ENCODE data around the gene ARL4A. TPM values are rescaled to one million over a fixed set of nuclear protein-coding genes. Genes with fewer than 3 reads are reported as not detected.
"Not testable (repeated sequence)": the region's sequence is repeated elsewhere in the genome, so short reads cannot be mapped to it uniquely, and the experiment has no call there.

ARL4A gene
- total RNA-seq, 1 donor = 25.3 TPM

DNA sequence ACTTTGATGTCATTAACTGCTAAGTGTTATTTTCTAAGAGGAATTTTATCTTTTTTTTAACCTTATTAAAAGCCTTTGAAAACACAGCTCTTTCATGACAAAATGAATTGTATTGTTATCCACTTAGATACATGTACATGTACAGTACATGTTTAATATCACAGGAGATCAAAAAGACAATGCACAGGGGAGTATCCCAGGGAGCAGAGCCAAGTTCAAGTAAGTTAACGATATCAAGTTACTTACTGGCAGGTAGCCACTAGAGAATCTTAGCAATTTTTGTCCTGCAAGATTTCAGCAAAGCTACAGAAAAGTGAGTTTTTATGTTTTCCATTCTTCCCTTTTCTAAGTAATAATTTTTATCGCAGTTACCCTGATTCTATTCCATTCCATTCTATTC is 33.9 kb upstream of the ARL4A start:
- Histone ChIP-seq H2AFZ (ENCODE audit: low read length) (no peak overlapping the region), H3K4me2 (ENCODE audit: insufficient read depth, low read length) (peak overlapping the region; percentile 41), H3K27ac (ENCODE audit: low read depth, low read length) (peak overlapping the region; percentile 17), H3K27me3 (ENCODE audit: insufficient read depth, low read length) (no peaks in the 10 kb centered on the region), H3K36me3 (ENCODE audit: insufficient read depth, low read length) (no peaks in the 10 kb centered on the region), H3K79me2 (ENCODE audit: insufficient read depth, low read length) (no peaks in the 10 kb centered on the region), H3K9me3 (ENCODE audit: low read depth, low read length) (no peaks in the 10 kb centered on the region), H3K4me3 (ENCODE audit: insufficient read depth, low read length) (no peak overlapping the region), H3K4me1 (ENCODE audit: insufficient read depth, low read length) (peaks cover 10% of the 10 kb centered on the region), H4K20me1 (ENCODE audit: insufficient read depth, low read length) (no peaks in the 10 kb centered on the region)
- TF ChIP-seq, protein P1, sequence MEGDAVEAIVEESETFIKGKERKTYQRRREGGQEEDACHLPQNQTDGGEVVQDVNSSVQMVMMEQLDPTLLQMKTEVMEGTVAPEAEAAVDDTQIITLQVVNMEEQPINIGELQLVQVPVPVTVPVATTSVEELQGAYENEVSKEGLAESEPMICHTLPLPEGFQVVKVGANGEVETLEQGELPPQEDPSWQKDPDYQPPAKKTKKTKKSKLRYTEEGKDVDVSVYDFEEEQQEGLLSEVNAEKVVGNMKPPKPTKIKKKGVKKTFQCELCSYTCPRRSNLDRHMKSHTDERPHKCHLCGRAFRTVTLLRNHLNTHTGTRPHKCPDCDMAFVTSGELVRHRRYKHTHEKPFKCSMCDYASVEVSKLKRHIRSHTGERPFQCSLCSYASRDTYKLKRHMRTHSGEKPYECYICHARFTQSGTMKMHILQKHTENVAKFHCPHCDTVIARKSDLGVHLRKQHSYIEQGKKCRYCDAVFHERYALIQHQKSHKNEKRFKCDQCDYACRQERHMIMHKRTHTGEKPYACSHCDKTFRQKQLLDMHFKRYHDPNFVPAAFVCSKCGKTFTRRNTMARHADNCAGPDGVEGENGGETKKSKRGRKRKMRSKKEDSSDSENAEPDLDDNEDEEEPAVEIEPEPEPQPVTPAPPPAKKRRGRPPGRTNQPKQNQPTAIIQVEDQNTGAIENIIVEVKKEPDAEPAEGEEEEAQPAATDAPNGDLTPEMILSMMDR (IDR thresholded peaks at IDR 0.05; ENCODE audit: extremely low read depth, low read depth, low read length) = no peak
- peak; percentile 43 for DNase-seq (ENCODE audit: insufficient read length, low spot score, missing footprints)

DNA sequence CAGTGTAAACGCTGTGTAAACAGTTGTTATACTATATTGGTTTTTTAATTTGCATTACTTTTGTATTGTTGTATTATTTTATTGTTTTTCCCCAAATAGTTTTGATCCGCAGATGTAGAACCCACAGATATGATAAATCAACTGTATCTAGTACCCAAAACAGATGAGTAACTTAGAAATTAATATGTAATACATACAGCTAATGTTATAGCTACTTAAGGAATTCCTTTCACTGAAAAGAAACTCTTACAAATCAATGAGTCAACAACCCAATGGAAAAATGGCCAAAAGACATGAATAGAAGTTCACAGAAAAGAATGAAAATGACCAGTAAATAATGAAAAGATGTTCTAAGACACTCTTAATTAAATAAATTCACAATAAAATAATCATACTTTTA is 32.3 kb upstream of the ARL4A start:
- Histone ChIP-seq H3K79me2 (ENCODE audit: insufficient read depth, low read length) (no peaks in the 10 kb centered on the region), H3K4me3 (ENCODE audit: insufficient read depth, low read length) (no peak overlapping the region), H3K27ac (ENCODE audit: low read depth, low read length) (no peak overlapping the region), H3K4me1 (ENCODE audit: insufficient read depth, low read length) (peaks cover 12% of the 10 kb centered on the region), H3K27me3 (ENCODE audit: insufficient read depth, low read length) (no peaks in the 10 kb centered on the region), H3K36me3 (ENCODE audit: insufficient read depth, low read length) (no peaks in the 10 kb centered on the region), H3K9me3 (ENCODE audit: low read depth, low read length) (no peaks in the 10 kb centered on the region), H3K4me2 (ENCODE audit: insufficient read depth, low read length) (no peak overlapping the region), H4K20me1 (ENCODE audit: insufficient read depth, low read length) (no peaks in the 10 kb centered on the region), H2AFZ (ENCODE audit: low read length) (no peak overlapping the region)
- TF ChIP-seq, protein P1 (IDR thresholded peaks at IDR 0.05; ENCODE audit: extremely low read depth, low read depth, low read length) = no peak
- peak; percentile 53 for DNase-seq (ENCODE audit: insufficient read length, low spot score, missing footprints)

DNA sequence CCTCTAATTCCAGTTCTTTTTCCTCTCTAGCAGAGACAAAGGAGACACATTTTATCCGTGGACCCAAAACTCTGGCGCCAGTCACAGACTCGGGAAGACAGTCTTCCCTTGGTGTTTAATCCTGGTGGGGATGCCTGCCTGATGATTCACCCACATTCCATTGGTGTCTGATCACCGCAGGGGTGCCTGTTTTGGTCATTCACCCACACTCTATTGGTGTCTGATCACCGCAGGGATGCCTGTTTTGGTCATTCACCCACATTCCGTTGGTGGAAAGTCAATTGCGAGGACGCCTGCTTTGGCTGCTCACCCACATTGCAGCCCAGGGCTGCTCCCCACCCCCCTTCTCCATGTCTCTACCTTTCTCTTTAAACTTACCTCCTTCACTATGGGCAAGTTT is 27.0 kb upstream of the ARL4A start:
- not testable (repeated sequence) for H3K27me3 ChIP-seq (ENCODE audit: insufficient read depth, low read length); H4K20me1 ChIP-seq (ENCODE audit: insufficient read depth, low read length); H3K4me3 ChIP-seq (ENCODE audit: insufficient read depth, low read length); DNase-seq (ENCODE audit: insufficient read length, low spot score, missing footprints); H3K36me3 ChIP-seq (ENCODE audit: insufficient read depth, low read length); H2AFZ ChIP-seq (ENCODE audit: low read length); H3K9me3 ChIP-seq (ENCODE audit: low read depth, low read length); H3K79me2 ChIP-seq (ENCODE audit: insufficient read depth, low read length)
- H3K4me1 ChIP-seq (ENCODE audit: insufficient read depth, low read length) = peaks cover 16% of the 10 kb centered on the region
- H3K4me2 ChIP-seq (ENCODE audit: insufficient read depth, low read length) = peak overlapping the region; percentile 63
- peak overlapping the region; percentile 51 for H3K27ac ChIP-seq (ENCODE audit: low read depth, low read length)

DNA sequence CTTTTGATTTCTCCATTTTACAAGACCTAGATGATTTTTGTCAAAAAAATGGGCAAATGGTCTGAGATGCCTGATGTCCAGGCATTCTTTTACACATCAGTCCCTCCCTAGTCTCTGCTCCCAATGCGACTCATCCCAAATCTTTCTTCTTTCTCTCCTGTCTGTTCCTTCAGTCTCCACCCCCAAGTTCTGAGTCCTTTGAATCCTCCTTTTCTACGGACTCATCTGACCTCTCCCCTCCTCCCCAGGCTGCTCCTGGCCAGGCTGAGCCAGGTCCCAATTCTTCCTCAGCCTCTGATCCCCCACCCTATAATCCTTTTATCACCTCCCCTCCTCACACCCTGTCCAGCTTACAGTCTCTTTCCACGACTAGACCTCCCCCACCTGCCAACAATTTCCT is 26.4 kb upstream of the ARL4A start:
- Histone ChIP-seq H3K27ac (ENCODE audit: low read depth, low read length) (peak overlapping the region; percentile 51), H3K4me2 (ENCODE audit: insufficient read depth, low read length) (peak overlapping the region; percentile 63), H3K4me1 (ENCODE audit: insufficient read depth, low read length) (peaks cover 16% of the 10 kb centered on the region), H2AFZ (ENCODE audit: low read length) (peak overlapping the region; percentile 72)
- DNase-seq (ENCODE audit: insufficient read length, low spot score, missing footprints); H3K79me2 ChIP-seq (ENCODE audit: insufficient read depth, low read length); H4K20me1 ChIP-seq (ENCODE audit: insufficient read depth, low read length); H3K9me3 ChIP-seq (ENCODE audit: low read depth, low read length); H3K4me3 ChIP-seq (ENCODE audit: insufficient read depth, low read length); H3K36me3 ChIP-seq (ENCODE audit: insufficient read depth, low read length); H3K27me3 ChIP-seq (ENCODE audit: insufficient read depth, low read length): not testable (repeated sequence)

DNA sequence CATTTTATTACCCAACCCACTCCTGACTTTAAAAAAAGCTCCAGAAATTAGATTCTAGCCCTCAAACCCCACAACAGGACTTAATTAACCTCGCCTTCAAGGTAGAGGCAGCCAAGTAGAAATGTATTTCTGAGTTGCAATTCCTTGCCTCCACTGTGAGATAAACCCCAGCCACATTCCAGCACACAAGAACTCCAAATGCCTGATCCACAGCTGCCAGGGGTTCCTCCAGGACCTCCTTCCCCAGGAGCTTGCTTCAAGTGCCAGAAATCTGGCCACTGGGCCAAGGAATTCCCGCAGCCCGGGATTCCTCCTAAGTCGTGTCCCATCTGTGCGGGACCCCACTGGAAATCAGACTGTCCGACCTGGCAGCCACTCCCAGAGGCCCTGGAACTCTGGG is 25.9 kb upstream of the ARL4A start:
- H2AFZ ChIP-seq (ENCODE audit: low read length) = no peak overlapping the region

More for the DNA sequence above, 25.9 kb upstream of the ARL4A start:
- DNase-seq (ENCODE audit: insufficient read length, low spot score, missing footprints) = no peak
- H3K27ac ChIP-seq (ENCODE audit: low read depth, low read length) = no peak overlapping the region
- H3K4me1 ChIP-seq (ENCODE audit: insufficient read depth, low read length) = peaks cover 16% of the 10 kb centered on the region
- no peak overlapping the region for H3K4me3 ChIP-seq (ENCODE audit: insufficient read depth, low read length)
- H3K4me2 ChIP-seq (ENCODE audit: insufficient read depth, low read length) = no peak overlapping the region
- no peaks in the 10 kb centered on the region for H3K9me3 ChIP-seq (ENCODE audit: low read depth, low read length)
- TF ChIP-seq, protein P1 (IDR thresholded peaks at IDR 0.05; ENCODE audit: extremely low read depth, low read depth, low read length) = no peak
- no peaks in the 10 kb centered on the region for H3K27me3 ChIP-seq (ENCODE audit: insufficient read depth, low read length)
- no peaks in the 10 kb centered on the region for H3K79me2 ChIP-seq (ENCODE audit: insufficient read depth, low read length)
- no peaks in the 10 kb centered on the region for H4K20me1 ChIP-seq (ENCODE audit: insufficient read depth, low read length)
- H3K36me3 ChIP-seq (ENCODE audit: insufficient read depth, low read length) = no peaks in the 10 kb centered on the region

Measured in osteoblast (primary cell).